Muscle layer of duodenum (tissue), 2 donors: ENCODE data around the gene CCDC158.

Experiments
- H3K27ac ChIP-seq: one replicate; pipeline ENCODE4 v1.7.0; 2013; ENCODE audit warnings: mild to moderate bottlenecking, low read length
- H3K27me3 ChIP-seq: one replicate; pipeline ENCODE4 v1.7.0; 2013; ENCODE audit warnings: low read depth, mild to moderate bottlenecking, control low read depth, low read length
- H3K36me3 ChIP-seq, 2 donors: one replicate each; pipeline ENCODE4 v1.7.0; 2013; ENCODE audit warnings: low read length in 2 of 2, control low read depth in 1 of 2, mild to moderate bottlenecking in 1 of 2; ENCODE audit not compliant: insufficient read depth in 2 of 2, control insufficient read depth in 1 of 2
- H3K4me1 ChIP-seq, 2 donors: one replicate each; pipeline ENCODE4 v1.7.0; 2013; ENCODE audit warnings: low read length in 2 of 2, mild to moderate bottlenecking in 2 of 2, control low read depth in 1 of 2, moderate library complexity in 1 of 2; ENCODE audit not compliant: insufficient read depth in 2 of 2, control insufficient read depth in 1 of 2
- H3K4me3 ChIP-seq, 2 donors: one replicate each; pipeline ENCODE4 v1.7.0; 2013; ENCODE audit warnings: low read length in 2 of 2, low read depth in 1 of 2, mild to moderate bottlenecking in 1 of 2
- H3K9me3 ChIP-seq, 2 donors: one replicate each; pipeline ENCODE4 v1.7.0; 2013; ENCODE audit warnings: low read length in 2 of 2, control low read depth in 1 of 2, mild to moderate bottlenecking in 1 of 2; ENCODE audit not compliant: control insufficient read depth in 1 of 2
- donor health status: healthy.

The CCDC158 gene

GRCh38 chr4:76448211-76448610 is 27.3 kb upstream of the CCDC158 start:
- Histone ChIP-seq H3K27ac (no peak overlapping the region), H3K4me1 (peaks cover 5 to 6% of the 10 kb centered on the region in 2 donors), H3K27me3 (no peaks in the 10 kb centered on the region), H3K36me3 (no peaks in the 10 kb centered on the region), H3K4me3 (no peak overlapping the region), H3K9me3 (no peaks in the 10 kb centered on the region)

- no peak overlapping the region for H3K27ac ChIP-seq
Observed at GRCh38 chr4:76447393-76447851, 26.5 kb upstream of the CCDC158 start.

GRCh38 chr4:76445911-76446310 is 25.0 kb upstream of the CCDC158 start:
- Histone ChIP-seq H3K36me3 (no peaks in the 10 kb centered on the region), H3K27ac (no peak overlapping the region), H3K4me3 (no peak overlapping the region), H3K27me3 (no peaks in the 10 kb centered on the region), H3K4me1 (peaks cover 5 to 6% of the 10 kb centered on the region in 2 donors), H3K9me3 (no peaks in the 10 kb centered on the region)

More at GRCh38 chr4:76447393-76447851, 26.5 kb upstream of the CCDC158 start:
- no peak overlapping the region for H3K4me3 ChIP-seq
- no peaks in the 10 kb centered on the region for H3K9me3 ChIP-seq
- H3K36me3 ChIP-seq = no peaks in the 10 kb centered on the region
- peaks cover 5 to 6% of the 10 kb centered on the region in 2 donors for H3K4me1 ChIP-seq
- no peaks in the 10 kb centered on the region for H3K27me3 ChIP-seq

GRCh38 chr4:76443376-76443775 is 22.4 kb upstream of the CCDC158 start:
- no peak overlapping the region for H3K4me3 ChIP-seq
- H3K4me1 ChIP-seq = peaks cover 0 to 6% of the 10 kb centered on the region in 2 donors
- no peaks in the 10 kb centered on the region for H3K36me3 ChIP-seq
- H3K27me3 ChIP-seq = no peaks in the 10 kb centered on the region
- H3K9me3 ChIP-seq = no peaks in the 10 kb centered on the region
- no peak overlapping the region for H3K27ac ChIP-seq

GRCh38 chr4:76442807-76443206 is 21.9 kb upstream of the CCDC158 start:
- H3K36me3 ChIP-seq = no peaks in the 10 kb centered on the region
- H3K27ac ChIP-seq = no peak overlapping the region
- H3K9me3 ChIP-seq = no peaks in the 10 kb centered on the region
- no peak overlapping the region for H3K4me3 ChIP-seq
- H3K27me3 ChIP-seq = no peaks in the 10 kb centered on the region
- peaks cover 0 to 6% of the 10 kb centered on the region in 2 donors for H3K4me1 ChIP-seq

- Histone ChIP-seq H3K27ac (no peak overlapping the region), H3K9me3 (no peaks in the 10 kb centered on the region), H3K27me3 (no peaks in the 10 kb centered on the region), H3K4me1 (no peaks in the 10 kb centered on the region), H3K36me3 (no peaks in the 10 kb centered on the region), H3K4me3 (no peak overlapping the region)
Observed at GRCh38 chr4:76441881-76442280, 20.9 kb upstream of the CCDC158 start.

GRCh38 chr4:76439491-76439890 is 18.6 kb upstream of the CCDC158 start:
- Histone ChIP-seq H3K36me3 (no peaks in the 10 kb centered on the region), H3K9me3 (no peaks in the 10 kb centered on the region), H3K4me1 (no peaks in the 10 kb centered on the region), H3K27ac (no peak overlapping the region), H3K27me3 (no peaks in the 10 kb centered on the region), H3K4me3 (no peak overlapping the region)

GRCh38 chr4:76435528-76436319 is 14.8 kb upstream of the CCDC158 start:
- H3K27ac ChIP-seq = no peak overlapping the region
- H3K36me3 ChIP-seq = no peaks in the 10 kb centered on the region
- peak overlapping the region; percentile 18 to 28 for H3K4me3 ChIP-seq
- no peaks in the 10 kb centered on the region for H3K27me3 ChIP-seq
- no peaks in the 10 kb centered on the region for H3K9me3 ChIP-seq
- no peaks in the 10 kb centered on the region for H3K4me1 ChIP-seq

- Histone ChIP-seq H3K27me3 (no peaks in the 10 kb centered on the region), H3K4me3 (peak within 1 kb of the TSS; percentile 18 to 28), H3K27ac (no peak within 1 kb of the TSS), H3K36me3 (no peaks in the 10 kb centered on the region), H3K4me1 (no peaks in the 10 kb centered on the region), H3K9me3 (no peaks in the 10 kb centered on the region)
Observed at GRCh38 chr4:76434901-76435527, 14.1 kb upstream of the CCDC158 start, which contains the start of gene SHROOM3. Gene SHROOM3 (plus strand): TSS chr4:76435229. CDS start chr4:76436053, 824 bp downstream.

- Histone ChIP-seq H3K27me3 (no peaks in the 10 kb centered on the region), H3K9me3 (no peaks in the 10 kb centered on the region), H3K4me1 (no peaks in the 10 kb centered on the region), H3K27ac (no peak overlapping the region), H3K36me3 (no peaks in the 10 kb centered on the region), H3K4me3 (no peak overlapping the region)
Observed at GRCh38 chr4:76430519-76431388, 9.8 kb upstream of the CCDC158 start.

GRCh38 chr4:76429636-76430035 is 8.7 kb upstream of the CCDC158 start:
- H3K9me3 ChIP-seq = no peaks in the 10 kb centered on the region
- H3K27ac ChIP-seq = no peak overlapping the region
- no peaks in the 10 kb centered on the region for H3K4me1 ChIP-seq
- no peak overlapping the region for H3K4me3 ChIP-seq
- H3K36me3 ChIP-seq = no peaks in the 10 kb centered on the region
- H3K27me3 ChIP-seq = no peaks in the 10 kb centered on the region
